Stimulated activated naive CD4-positive, alpha-beta T cell treated with Interleukin-2 at 50 U/mL for 16 hours (primary cell): Measurements from ENCODE around the gene FYTTD1.

Source experiments
- DNase-seq: peaks from one replicate; lab custom pipeline; 2025; lab: John Stamatoyannopoulos, UW

The FYTTD1 gene

GRCh38 chr3:197793247-197793646 lies 43.6 kb downstream of the FYTTD1 start:
- no peak for DNase-seq

- no peak for DNase-seq
Observed at GRCh38 chr3:197794115-197794514, 44.4 kb downstream of the FYTTD1 start.

- no peak for DNase-seq
Observed at GRCh38 chr3:197795200-197795599, 45.5 kb downstream of the FYTTD1 start.

GRCh38 chr3:197796087-197796486 lies 46.4 kb downstream of the FYTTD1 start:
- no peak for DNase-seq

GRCh38 chr3:197798863-197799262 lies 49.2 kb downstream of the FYTTD1 start:
- DNase-seq: no peak

GRCh38 chr3:197800379-197800778 lies 50.7 kb downstream of the FYTTD1 start:
- DNase-seq: no peak

GRCh38 chr3:197801891-197802778 lies 52.5 kb downstream of the FYTTD1 start:
- no peak for DNase-seq

- no peak for DNase-seq
Observed at GRCh38 chr3:197802779-197803459, 53.2 kb downstream of the FYTTD1 start.

GRCh38 chr3:197804511-197804910 lies 54.8 kb downstream of the FYTTD1 start:
- DNase-seq: no peak

GRCh38 chr3:197807969-197808587 lies 58.4 kb downstream of the FYTTD1 start:
- no peak for DNase-seq

GRCh38 chr3:197809356-197810020 lies 59.8 kb downstream of the FYTTD1 start:
- DNase-seq: no peak

GRCh38 chr3:197810901-197811300 lies 61.2 kb downstream of the FYTTD1 start:
- DNase-seq: no peak

- DNase-seq: no peak
Observed at GRCh38 chr3:197811343-197811742, 61.7 kb downstream of the FYTTD1 start.

- DNase-seq: no peak
Observed at GRCh38 chr3:197814372-197814771, 64.7 kb downstream of the FYTTD1 start.

- no peak for DNase-seq
Observed at GRCh38 chr3:197820550-197821335, 71.1 kb downstream of the FYTTD1 start.

GRCh38 chr3:197829397-197830045 lies 79.8 kb downstream of the FYTTD1 start:
- DNase-seq: no peak

- no peak for DNase-seq
Observed at GRCh38 chr3:197830308-197830966, 80.8 kb downstream of the FYTTD1 start.

- no peak for DNase-seq
Observed at GRCh38 chr3:197830967-197831313, 81.3 kb downstream of the FYTTD1 start.

GRCh38 chr3:197833930-197834715 lies 84.4 kb downstream of the FYTTD1 start:
- DNase-seq: no peak

- DNase-seq: no peak
Observed at GRCh38 chr3:197835509-197835908, 85.8 kb downstream of the FYTTD1 start.
